Stimulated activated CD8-positive, alpha-beta memory T cell treated with anti-CD3 and anti-CD28 coated beads, Interleukin-7, amount 100 ng/mL, for 24 hours (primary cell): ENCODE data around the gene LMX1A.

Experiments used
- DNase-seq: peaks from one replicate; pipeline ENCODE4 v3.0.0-alpha.2; 2020; ENCODE audit warnings: low read depth

LMX1A gene

DNA sequence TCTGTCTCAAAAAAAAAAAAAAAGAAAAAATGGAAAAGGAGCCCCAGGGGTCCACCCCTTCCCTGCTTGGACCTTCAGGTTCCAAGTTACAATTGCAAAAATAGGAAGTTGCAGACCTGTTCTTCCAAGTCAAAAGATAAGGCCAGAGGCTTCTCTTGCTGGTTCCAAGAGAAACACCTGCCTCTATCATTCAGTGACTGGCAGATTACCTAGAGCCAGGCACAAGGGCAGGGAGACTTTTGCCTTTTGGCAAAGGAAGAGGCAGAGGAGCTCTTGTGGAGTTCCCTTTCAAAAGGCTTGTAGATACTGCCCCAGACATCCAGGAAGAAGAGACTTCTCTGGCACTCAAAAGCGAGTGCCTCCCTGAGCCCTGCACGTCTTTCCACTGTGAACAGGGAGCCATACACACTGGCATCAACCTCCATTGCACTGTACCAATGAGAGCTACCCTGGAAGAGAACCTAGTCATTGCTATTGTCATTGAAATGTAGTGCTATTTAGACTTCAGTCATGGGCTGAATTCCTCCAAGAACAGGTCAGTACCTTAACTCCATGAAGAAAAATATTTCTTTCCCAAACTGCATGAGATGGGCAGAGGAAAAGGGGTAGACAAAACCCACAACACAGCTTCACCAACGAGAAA, 91.2 kb downstream of the LMX1A start:
- no peak for DNase-seq

- DNase-seq, result no peak
These were observed 96.6 kb downstream of the LMX1A start for GRCh38 chr1:165259706-165260428.

GRCh38 chr1:165259236-165259635, 97.3 kb downstream of the LMX1A start:
- no peak for DNase-seq

- peak; percentile 5 for DNase-seq
These were observed 98.5 kb downstream of the LMX1A start for GRCh38 chr1:165257969-165258459.

DNA sequence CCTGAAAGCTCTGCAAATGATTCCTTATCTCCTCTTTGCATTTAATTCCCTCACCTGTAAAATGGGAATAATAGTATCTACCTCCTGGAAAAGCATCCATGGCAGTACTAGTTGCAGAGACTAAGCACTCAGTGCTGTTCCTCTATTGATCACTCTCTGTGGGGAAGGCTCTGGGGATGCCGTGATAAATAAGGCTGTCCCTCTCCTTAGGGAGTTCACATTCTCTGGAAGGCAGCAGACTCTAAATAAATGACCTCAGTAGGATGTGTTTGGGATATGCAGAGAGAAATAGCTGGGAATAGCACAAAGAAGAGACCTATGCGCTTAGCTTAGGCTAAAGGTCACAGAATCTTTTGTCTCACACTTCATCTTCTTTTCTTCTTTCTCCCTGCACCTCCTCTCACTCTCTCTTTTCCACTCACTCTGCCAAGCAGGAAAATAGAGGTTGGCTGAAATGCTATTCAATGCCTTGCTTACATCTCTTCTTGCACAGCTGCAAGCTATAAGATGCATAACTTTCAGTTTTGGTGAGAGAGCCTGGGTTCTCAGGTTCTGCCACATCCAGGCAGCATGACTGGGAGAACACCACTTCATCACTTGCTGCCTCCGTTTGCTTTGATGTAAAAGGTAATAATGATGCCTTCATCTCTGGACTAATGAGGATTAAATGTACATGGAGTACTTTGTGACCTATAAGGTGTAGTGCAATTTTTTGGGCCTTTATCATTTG, 101.5 kb downstream of the LMX1A start:
- DNase-seq, result no peak

DNA sequence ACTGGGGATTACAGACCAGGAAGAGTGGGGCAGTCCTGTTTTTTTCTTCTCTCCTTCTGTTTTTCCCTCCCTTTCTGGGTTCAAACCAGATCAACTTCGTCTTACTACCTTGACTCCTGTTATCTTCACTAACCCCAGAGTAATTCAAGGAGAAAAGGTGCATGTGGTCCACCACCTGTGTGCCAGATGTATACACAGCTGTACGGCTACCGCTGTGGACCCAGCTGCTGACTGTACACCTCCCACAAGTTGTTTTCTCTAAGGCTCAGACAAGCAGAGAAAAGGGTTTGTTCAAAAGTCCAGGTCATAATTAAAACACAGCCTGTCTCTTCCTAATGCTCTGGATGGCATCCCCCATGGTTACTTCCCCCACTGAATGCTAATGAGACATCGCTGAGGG, 102.1 kb downstream of the LMX1A start:
- no peak for DNase-seq

DNA sequence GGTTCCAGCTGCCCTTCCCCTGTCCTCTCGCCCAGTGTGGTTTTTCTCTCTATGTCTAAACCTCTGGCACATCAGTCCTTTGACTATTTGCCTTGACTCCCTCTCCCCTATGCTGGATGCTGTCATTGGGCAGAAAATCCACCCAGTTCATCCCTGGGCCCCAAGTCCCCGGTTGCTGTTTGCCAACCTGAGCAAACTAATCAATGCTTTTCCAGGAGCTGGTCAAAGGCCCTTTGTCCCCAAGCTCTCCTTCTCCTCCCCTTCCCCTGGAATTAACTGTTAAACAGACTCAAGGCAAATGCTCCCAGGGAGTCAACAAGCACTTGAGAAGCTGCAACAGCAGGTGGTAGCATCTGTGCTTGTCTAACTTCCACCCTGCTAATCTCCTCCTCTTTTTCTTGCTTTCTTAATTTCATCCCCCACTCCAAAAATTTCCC, 102.7 kb downstream of the LMX1A start:
- no peak for DNase-seq

DNA sequence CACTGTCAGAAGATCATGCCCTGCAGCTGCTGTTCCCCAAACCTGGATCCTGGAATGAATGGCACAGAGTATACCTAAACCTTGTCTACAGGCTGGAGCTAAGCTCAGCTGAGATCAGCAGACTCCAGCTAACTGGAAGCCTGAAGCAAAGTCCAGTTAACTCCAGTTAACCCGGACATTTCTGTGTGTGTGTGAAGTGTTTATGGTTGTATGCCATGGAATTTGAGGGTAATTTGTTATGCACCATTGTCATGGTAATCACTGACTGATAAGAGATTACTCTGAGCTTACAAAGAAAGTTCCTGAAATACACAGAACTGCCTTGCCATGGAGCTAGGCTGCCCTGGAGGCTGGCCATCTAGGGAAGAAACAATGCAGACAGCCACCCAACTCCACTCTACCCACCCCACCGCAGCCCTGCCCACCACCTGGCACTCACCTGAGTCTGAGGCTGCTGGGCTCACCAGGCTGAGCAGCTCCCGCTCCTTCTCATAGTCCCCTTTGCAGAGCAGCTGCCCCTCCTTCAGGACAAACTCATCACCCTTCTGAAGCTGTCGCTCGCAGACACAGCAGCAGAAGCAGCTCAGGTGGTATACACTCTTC, 107.4 kb downstream of the LMX1A start:
- no peak for DNase-seq

DNA sequence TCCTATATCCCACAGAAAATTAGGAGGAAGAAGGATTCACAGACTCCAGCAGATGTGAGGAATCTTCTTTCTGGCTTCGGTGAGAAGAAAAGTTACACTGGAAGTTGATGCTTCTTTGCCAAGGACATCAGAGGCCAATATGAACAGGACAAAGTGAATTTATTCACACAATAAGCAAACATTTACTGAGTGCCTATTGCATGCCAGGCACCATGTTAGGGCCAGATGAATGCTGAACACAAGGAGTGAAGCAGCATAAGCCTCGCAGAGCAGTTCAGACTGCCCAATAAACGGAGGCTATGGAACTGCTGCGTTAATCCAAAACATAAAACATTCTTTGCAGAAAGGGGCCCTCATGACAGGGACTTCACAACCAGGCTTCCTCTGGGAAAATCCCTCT, 114.6 kb downstream of the LMX1A start:
- no peak for DNase-seq

GRCh38 chr1:165241321-165241720, 115.2 kb downstream of the LMX1A start:
- no peak for DNase-seq

DNA sequence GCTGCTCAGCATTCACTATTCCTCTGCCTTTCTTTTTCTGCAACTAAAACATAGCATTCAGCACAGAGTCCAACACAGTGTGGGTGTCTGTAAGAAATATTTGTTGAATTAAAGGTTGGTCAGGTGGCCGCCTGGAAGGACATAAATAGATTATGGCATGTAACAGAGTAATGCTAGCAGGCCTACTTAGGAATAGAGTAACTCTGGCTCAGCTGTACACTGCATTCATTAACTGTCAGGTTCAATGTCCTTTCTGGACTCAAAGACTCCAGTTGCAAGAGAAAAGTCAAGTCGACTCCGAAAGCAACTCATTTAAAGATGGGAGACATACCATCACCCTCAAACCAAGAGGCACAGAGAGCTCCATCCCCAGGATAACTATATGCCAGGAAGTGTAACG, 116.0 kb downstream of the LMX1A start:
- no peak for DNase-seq

DNA sequence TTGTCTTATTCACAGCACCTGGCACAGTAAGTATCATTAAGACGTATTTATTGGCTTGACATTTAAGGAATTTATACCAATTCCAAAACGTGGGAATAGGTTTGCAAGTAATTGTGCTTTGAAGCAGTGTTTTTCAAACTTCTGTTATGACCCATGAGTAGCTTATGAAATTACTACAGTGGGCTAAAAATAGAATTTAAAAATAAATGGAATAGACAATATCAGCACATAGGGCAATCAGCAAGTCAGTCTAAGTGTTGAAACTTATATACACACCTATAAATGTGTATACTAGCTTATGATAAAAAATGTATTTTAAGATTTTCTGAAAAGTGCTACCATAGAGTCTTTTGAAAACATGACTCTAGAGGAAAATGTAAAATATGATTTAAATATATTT, 116.6 kb downstream of the LMX1A start:
- DNase-seq, result no peak

DNA sequence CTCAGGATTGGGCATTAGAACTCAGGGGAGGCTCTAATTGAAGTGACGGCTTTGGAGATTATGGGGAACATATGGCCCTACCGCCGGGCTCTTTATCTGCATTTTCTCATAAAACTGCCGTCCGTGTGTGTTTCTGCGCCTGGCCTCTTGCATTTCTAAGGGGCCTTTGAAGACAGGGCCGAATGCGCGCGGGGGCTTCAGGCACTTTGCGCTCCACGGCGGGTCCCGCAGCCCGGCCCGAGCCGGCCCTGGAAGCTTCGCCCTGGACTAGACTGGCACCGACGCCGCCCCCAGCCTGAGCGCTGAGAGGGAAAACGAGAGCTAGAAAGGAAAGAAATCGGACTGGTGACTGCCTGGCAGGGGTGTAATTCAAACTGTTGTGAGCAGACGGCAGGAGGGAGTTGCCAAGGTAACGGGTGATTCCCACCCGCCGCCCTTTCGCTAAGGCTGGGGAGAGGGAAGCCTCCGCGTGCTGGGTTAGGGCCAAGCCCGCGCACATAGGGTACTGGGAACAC, 120.7 kb downstream of the LMX1A start:
- no peak for DNase-seq

- DNase-seq, result no peak
These were observed 121.2 kb downstream of the LMX1A start for GRCh38 chr1:165235155-165235776.

- no peak for DNase-seq
These were observed 122.4 kb downstream of the LMX1A start for GRCh38 chr1:165234149-165234548.

- DNase-seq, result no peak
These were observed 127.8 kb downstream of the LMX1A start for GRCh38 chr1:165228676-165229075.

DNA sequence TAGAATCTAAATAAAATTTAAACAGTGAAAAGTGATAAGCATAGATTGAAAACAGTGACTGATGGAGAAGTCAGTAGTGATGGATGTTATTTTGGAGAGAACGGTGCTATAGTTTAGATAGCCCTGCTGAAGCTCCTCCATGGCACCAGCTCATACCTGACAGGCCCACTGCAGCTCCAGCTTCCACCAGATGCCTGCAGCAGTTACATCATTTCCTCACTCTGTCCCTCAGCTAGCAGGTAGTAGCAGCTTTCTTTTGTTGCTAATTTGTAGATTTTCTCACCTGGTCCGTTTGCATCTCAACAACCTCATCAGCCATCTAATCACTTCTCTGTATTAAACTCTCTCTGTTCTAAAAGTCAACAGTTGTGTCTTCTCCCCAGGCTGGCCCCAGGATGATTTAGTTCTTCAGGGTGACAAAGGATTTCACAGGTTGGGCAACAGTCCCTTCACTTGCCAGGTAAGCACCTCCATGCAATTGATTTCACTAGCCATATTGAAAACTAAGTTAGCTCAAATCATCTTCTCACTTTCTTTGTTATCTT, 128.3 kb downstream of the LMX1A start:
- DNase-seq, result no peak

DNA sequence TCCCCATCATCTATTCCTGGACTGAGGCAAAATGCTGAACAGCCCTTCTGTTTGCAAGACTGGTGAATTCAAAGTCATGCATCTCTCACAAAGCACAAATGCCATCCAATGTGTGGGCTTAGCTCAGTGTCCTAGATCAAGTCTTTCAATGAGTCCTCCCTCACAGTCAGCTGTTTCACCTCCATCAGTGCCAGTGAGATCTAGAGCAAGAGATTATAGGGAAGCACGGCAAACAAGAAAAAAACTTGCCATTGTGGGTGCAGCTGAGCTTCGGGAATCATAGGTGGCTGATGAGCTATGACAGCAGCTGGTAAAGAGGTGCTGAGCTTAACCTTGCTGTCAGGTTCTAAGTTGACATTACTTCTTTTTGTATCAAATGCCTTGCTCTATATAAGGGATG, 130.2 kb downstream of the LMX1A start:
- DNase-seq, result no peak

DNA sequence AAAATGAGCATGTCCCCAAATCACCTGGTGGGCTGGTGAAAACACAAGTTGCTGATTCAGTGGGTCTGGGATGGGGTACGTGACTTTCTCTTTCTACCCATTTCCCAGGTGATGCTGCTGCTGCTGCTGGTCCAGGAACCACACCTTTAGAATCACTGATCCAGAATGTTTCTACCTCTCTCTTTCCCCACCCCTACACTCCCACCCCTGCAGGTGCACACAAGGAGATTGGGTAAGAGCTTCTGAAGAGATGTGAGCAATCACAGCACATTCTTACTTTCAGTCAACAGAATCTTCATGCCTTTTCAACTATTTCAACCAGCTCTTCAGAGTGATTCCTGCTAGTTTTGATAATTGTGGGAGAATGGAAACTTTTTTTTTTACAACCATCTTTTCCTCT, 130.9 kb downstream of the LMX1A start:
- no peak for DNase-seq

GRCh38 chr1:165225062-165225461, 131.5 kb downstream of the LMX1A start:
- no peak for DNase-seq

- no peak for DNase-seq
These were observed 132.0 kb downstream of the LMX1A start for GRCh38 chr1:165224504-165224903.

GRCh38 chr1:165222580-165222979, 133.9 kb downstream of the LMX1A start:
- no peak for DNase-seq
